Stimulated activated naive B cell treated with anti-CD40 and anti-IgM and Interleukin-4, amounts not matched to agents 10 μg/mL and 1 μg/mL and 100 μg/mL, for 72 hours (primary cell): ENCODE results near the gene CACNA2D4.

Source experiments
- ATAC-seq, 2 donors: fragments of 150-1000 bp; cut with Tn5 transposase; replicated peaks; 2 replicates each; pipeline ENCODE4 v1.10.0; 2021; ENCODE audit warnings: moderate library complexity in 1 of 2
- DNase-seq: peaks from one replicate; pipeline ENCODE4 v3.0.0; 2021
- H3K27ac Mint-ChIP-seq: one replicate; pipeline ENCODE4 v1.8.0; 2022; ENCODE audit warnings: mild to moderate bottlenecking, mixed read lengths
- H3K27me3 Mint-ChIP-seq, 2 donors: one replicate each; pipeline ENCODE4 v1.8.0; 2022; ENCODE audit warnings: mixed read lengths in 2 of 2
- H3K36me3 Mint-ChIP-seq, 2 donors: one replicate each; pipeline ENCODE4 v1.8.0; 2022; ENCODE audit warnings: mixed read lengths in 2 of 2, mild to moderate bottlenecking in 1 of 2
- H3K4me1 Mint-ChIP-seq, 2 donors: one replicate each; pipeline ENCODE4 v1.8.0; 2022; ENCODE audit warnings: mixed read lengths in 2 of 2, mild to moderate bottlenecking in 1 of 2
- H3K4me3 Mint-ChIP-seq, 2 donors: one replicate each; pipeline ENCODE4 v1.8.0; 2022; ENCODE audit warnings: mild to moderate bottlenecking in 2 of 2, mixed read lengths in 2 of 2, moderate library complexity in 1 of 2
- H3K9me3 Mint-ChIP-seq, 2 donors: one replicate each; pipeline ENCODE4 v1.8.0; 2022; ENCODE audit warnings: mixed read lengths in 2 of 2, mild to moderate bottlenecking in 1 of 2

Gene CACNA2D4

GRCh38 chr12:1841586-1842182 lies 76.8 kb downstream of the CACNA2D4 start:
- H3K4me3 Mint-ChIP-seq = no peak overlapping the region
- H3K27me3 Mint-ChIP-seq = peaks cover 0 to 9% of the 10 kb centered on the region in 2 donors
- H3K9me3 Mint-ChIP-seq = no peaks in the 10 kb centered on the region
- no peak overlapping the region for H3K27ac Mint-ChIP-seq
- DNase-seq (no peak), ATAC-seq (peak in 1 of 2 donors; percentile 19)
- H3K4me1 Mint-ChIP-seq = peaks cover 16 to 34% of the 10 kb centered on the region in 2 donors
- no peaks in the 10 kb centered on the region for H3K36me3 Mint-ChIP-seq

- ATAC-seq = no peak
- Mint-ChIP-seq H3K36me3 (no peaks in the 10 kb centered on the region), H3K4me1 (peaks cover 16 to 34% of the 10 kb centered on the region in 2 donors), H3K4me3 (no peak overlapping the region), H3K9me3 (no peaks in the 10 kb centered on the region), H3K27me3 (peaks cover 0 to 3% of the 10 kb centered on the region in 2 donors), H3K27ac (no peak overlapping the region)
- DNase-seq = no peak
These were observed 77.4 kb downstream of the CACNA2D4 start for GRCh38 chr12:1840981-1841425.

GRCh38 chr12:1839956-1840951 lies 78.2 kb downstream of the CACNA2D4 start:
- H3K4me3 Mint-ChIP-seq = no peak overlapping the region
- ATAC-seq = no peak
- H3K4me1 Mint-ChIP-seq = peaks cover 16 to 34% of the 10 kb centered on the region in 2 donors
- no peak overlapping the region for H3K27ac Mint-ChIP-seq
- H3K27me3 Mint-ChIP-seq = no peaks in the 10 kb centered on the region
- no peaks in the 10 kb centered on the region for H3K9me3 Mint-ChIP-seq
- H3K36me3 Mint-ChIP-seq = no peaks in the 10 kb centered on the region
- DNase-seq = no peak

GRCh38 chr12:1839464-1839863 lies 79.0 kb downstream of the CACNA2D4 start:
- ATAC-seq (no peak), DNase-seq (no peak)
- H3K4me3 Mint-ChIP-seq = no peak overlapping the region
- H3K36me3 Mint-ChIP-seq = no peaks in the 10 kb centered on the region
- H3K4me1 Mint-ChIP-seq = peaks cover 16 to 34% of the 10 kb centered on the region in 2 donors
- no peak overlapping the region for H3K27ac Mint-ChIP-seq
- peaks cover 0 to 4% of the 10 kb centered on the region in 2 donors for H3K27me3 Mint-ChIP-seq
- no peaks in the 10 kb centered on the region for H3K9me3 Mint-ChIP-seq

GRCh38 chr12:1838994-1839365 lies 79.5 kb downstream of the CACNA2D4 start:
- no peak for ATAC-seq

GRCh38 chr12:1838205-1838993 lies 80.1 kb downstream of the CACNA2D4 start:
- ATAC-seq (no peak), DNase-seq (no peak)
- no peaks in the 10 kb centered on the region for H3K9me3 Mint-ChIP-seq
- H3K4me3 Mint-ChIP-seq = no peak overlapping the region
- peaks cover 16 to 32% of the 10 kb centered on the region in 2 donors for H3K4me1 Mint-ChIP-seq
- H3K27me3 Mint-ChIP-seq = peaks cover 8 to 15% of the 10 kb centered on the region in 2 donors
- no peak overlapping the region for H3K27ac Mint-ChIP-seq
- H3K36me3 Mint-ChIP-seq = no peaks in the 10 kb centered on the region

More at GRCh38 chr12:1838994-1839365, 79.5 kb downstream of the CACNA2D4 start:
- H3K27me3 Mint-ChIP-seq = peaks cover 3 to 9% of the 10 kb centered on the region in 2 donors
- H3K27ac Mint-ChIP-seq = no peak overlapping the region
- no peak overlapping the region for H3K4me3 Mint-ChIP-seq
- H3K4me1 Mint-ChIP-seq = peaks cover 16 to 34% of the 10 kb centered on the region in 2 donors
- DNase-seq = no peak
- no peaks in the 10 kb centered on the region for H3K9me3 Mint-ChIP-seq
- no peaks in the 10 kb centered on the region for H3K36me3 Mint-ChIP-seq

GRCh38 chr12:1837541-1838204 lies 80.8 kb downstream of the CACNA2D4 start:
- Mint-ChIP-seq H3K9me3 (no peaks in the 10 kb centered on the region), H3K27ac (no peak overlapping the region)
- ATAC-seq = no peak

GRCh38 chr12:1836854-1837421 lies 81.5 kb downstream of the CACNA2D4 start:
- H3K36me3 Mint-ChIP-seq = no peaks in the 10 kb centered on the region
- H3K4me3 Mint-ChIP-seq = no peak overlapping the region

More at GRCh38 chr12:1837541-1838204, 80.8 kb downstream of the CACNA2D4 start:
- Mint-ChIP-seq H3K36me3 (no peaks in the 10 kb centered on the region), H3K27me3 (peaks cover 13 to 20% of the 10 kb centered on the region in 2 donors), H3K4me1 (peaks cover 12 to 25% of the 10 kb centered on the region in 2 donors), H3K4me3 (no peak overlapping the region)
- DNase-seq = no peak

GRCh38 chr12:1836241-1836803 lies 82.1 kb downstream of the CACNA2D4 start:
- DNase-seq = no peak
- Mint-ChIP-seq H3K27ac (no peak overlapping the region), H3K4me1 (peaks cover 7 to 14% of the 10 kb centered on the region in 2 donors), H3K9me3 (no peaks in the 10 kb centered on the region), H3K27me3 (peaks cover 23 to 30% of the 10 kb centered on the region in 2 donors), H3K4me3 (no peak overlapping the region), H3K36me3 (no peaks in the 10 kb centered on the region)
- ATAC-seq = no peak

More at GRCh38 chr12:1836854-1837421, 81.5 kb downstream of the CACNA2D4 start:
- no peaks in the 10 kb centered on the region for H3K9me3 Mint-ChIP-seq
- ATAC-seq (no peak), DNase-seq (no peak)
- H3K27me3 Mint-ChIP-seq = peaks cover 17 to 24% of the 10 kb centered on the region in 2 donors
- H3K4me1 Mint-ChIP-seq = peaks cover 9 to 18% of the 10 kb centered on the region in 2 donors
- H3K27ac Mint-ChIP-seq = no peak overlapping the region

- no peak for ATAC-seq
- no peak overlapping the region for H3K27ac Mint-ChIP-seq
- no peaks in the 10 kb centered on the region for H3K9me3 Mint-ChIP-seq
- no peak for DNase-seq
- H3K36me3 Mint-ChIP-seq = no peaks in the 10 kb centered on the region
- H3K4me3 Mint-ChIP-seq = no peak overlapping the region
- peaks cover 6 to 14% of the 10 kb centered on the region in 2 donors for H3K4me1 Mint-ChIP-seq
- H3K27me3 Mint-ChIP-seq = peaks cover 32 to 39% of the 10 kb centered on the region in 2 donors
These were observed 83.0 kb downstream of the CACNA2D4 start for GRCh38 chr12:1835211-1836131.

- Mint-ChIP-seq H3K9me3 (no peaks in the 10 kb centered on the region), H3K27ac (no peak overlapping the region)
These were observed 84.1 kb downstream of the CACNA2D4 start for GRCh38 chr12:1834186-1834925.

GRCh38 chr12:1833596-1834028 lies 84.8 kb downstream of the CACNA2D4 start:
- Mint-ChIP-seq H3K27me3 (peaks cover 41 to 56% of the 10 kb centered on the region in 2 donors), H3K36me3 (no peaks in the 10 kb centered on the region), H3K9me3 (no peaks in the 10 kb centered on the region), H3K4me3 (no peak overlapping the region), H3K4me1 (peaks cover 4 to 8% of the 10 kb centered on the region in 2 donors), H3K27ac (no peak overlapping the region)
- DNase-seq (no peak), ATAC-seq (no peak)

More at GRCh38 chr12:1834186-1834925, 84.1 kb downstream of the CACNA2D4 start:
- no peak for ATAC-seq
- peaks cover 34 to 49% of the 10 kb centered on the region in 2 donors for H3K27me3 Mint-ChIP-seq
- DNase-seq = no peak
- peaks cover 4 to 13% of the 10 kb centered on the region in 2 donors for H3K4me1 Mint-ChIP-seq
- no peak overlapping the region for H3K4me3 Mint-ChIP-seq
- H3K36me3 Mint-ChIP-seq = no peaks in the 10 kb centered on the region
